GM18507 (cell line): Measurements from ENCODE around the gene WNK1.
"Not testable (repeated sequence)": the region's sequence is repeated elsewhere in the genome, so short reads cannot be mapped to it uniquely, and the experiment has no call there.

Experiments
- DNase-seq: peaks from one replicate; pipeline ENCODE4 v3.0.0; 2011; ENCODE audit warnings: low read depth; ENCODE audit not compliant: insufficient read length; ENCODE audit errors: extremely low spot score
- FAIRE-seq: peaks from 2 replicates; lab custom pipeline; 2011; peaks lifted over from hg19 to GRCh38; lab: Jason Lieb, UNC

Gene WNK1

DNA sequence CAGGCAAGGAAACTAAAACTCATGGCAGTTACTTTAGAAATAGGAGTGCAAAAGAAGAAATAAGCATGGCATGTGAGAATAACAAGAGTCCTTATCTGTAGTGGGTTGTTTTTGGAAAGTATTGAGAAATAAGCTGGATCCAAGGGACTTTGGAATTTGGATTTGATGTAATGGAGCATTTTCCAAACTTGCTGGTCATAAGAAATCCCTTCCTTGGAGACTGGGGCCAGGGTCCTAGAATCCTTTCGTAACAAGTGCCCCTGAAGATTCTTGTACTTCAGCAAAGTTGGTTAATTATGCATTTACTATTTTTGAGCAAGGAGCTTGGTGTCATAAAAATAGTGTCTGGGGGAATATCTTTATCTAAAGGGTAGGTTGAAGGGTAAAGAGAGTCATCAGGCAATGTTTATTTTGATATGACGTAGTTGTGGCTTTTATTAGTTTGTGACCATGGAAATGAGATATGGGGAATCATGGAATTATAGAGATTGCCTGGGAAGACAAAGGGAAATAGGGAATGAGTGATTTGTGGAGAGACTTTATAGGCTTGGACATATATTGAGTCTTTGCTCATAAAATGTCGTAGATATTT, 53.9 kb downstream of the WNK1 start:
- DNase-seq (no peak), FAIRE-seq (no peak)

DNA sequence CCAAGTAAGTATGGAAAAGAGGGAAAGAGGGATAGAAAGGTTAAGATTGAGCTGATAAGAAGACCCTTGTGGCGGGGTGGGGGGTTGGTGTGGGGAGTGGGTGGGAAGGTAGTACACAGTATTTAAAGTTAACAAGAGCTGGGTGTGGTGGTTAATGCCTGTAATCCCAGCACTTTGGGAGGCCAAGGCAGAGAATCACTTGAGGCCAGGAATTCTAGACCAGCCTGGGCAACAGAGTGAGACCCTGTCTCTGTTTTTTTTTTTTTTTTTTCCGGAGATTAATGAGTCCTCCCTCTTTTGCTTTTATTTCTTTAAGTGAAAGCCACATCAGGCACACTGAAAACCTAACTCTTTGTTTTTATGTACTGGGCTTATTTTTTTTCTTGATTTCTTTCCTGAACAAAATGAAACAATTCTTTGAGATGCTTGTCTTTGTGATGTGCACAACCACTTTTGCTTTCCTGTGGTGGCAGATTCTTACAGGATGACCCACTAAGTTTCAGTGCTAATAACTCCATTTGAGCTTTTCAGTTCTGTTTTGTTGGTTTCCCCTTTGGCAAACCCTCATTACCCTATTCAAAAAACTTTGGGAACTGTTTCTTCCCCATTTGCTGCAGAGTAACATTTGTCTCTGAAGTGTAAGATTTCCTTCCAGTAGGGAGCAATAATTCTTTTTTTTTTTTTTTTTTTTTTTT, 54.8 kb downstream of the WNK1 start:
- FAIRE-seq (peak; percentile 90), DNase-seq (no peak)

- DNase-seq (no peak), FAIRE-seq (no peak)
Observed at GRCh38 chr12:810116-810515, 57.7 kb downstream of the WNK1 start.

DNA sequence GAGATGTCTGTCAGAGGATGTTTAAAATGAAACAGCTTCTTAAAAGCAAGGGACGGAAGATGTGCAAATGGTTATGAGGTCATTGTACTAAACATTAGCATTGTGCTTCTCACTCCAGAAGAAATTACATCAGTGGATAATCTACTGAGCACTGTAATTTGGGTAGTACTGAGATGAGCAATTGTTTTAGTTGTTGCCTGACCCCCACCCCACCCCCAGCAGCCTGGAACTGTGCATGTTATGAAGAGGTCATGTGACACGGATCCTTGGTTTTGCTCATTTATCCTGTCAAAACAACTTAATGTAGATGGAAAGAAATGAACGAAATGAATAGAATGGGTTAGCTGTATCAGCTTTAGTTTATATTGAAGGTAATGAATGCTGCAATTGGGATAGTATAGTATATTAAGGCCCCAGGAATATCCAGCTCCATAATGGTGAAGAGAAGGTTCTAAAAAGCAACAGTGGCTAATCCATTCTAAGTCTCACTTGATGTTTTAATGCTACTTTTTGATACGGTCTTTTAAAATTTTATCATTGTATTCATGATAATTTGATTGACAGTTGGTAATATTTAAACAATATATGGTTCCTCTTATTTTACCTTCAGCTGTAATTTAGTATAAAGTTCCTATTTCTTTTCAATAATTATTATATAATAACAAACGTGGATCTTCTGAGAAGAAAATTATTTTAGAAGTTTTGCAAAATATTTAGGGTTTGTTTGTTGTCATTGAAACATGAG, 58.5 kb downstream of the WNK1 start:
- FAIRE-seq, result peak; percentile 72
- peak; percentile 28 for DNase-seq

- FAIRE-seq (peak; percentile 31), DNase-seq (no peak)
Observed at GRCh38 chr12:812950-813349, 60.6 kb downstream of the WNK1 start.

DNA sequence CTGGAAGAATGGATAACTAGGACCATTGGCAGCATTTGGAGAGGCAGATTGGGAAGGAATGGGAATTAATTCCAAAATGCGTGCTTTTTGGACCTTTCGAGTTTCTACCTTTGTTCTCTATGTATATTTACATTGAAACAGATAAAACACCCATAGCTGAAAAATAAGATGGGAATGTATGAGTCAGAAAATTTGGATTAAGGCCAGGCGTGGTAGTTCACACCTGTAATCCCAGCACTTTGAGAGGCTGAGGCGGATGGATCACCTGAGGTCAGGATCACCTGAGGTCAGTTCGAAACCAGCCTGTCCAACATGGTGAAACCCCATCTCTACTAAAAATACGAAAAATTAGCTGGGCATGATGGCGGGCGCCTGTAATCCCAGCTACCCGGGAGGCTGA, 65.1 kb downstream of the WNK1 start:
- FAIRE-seq, DNase-seq: not testable (repeated sequence)

DNA sequence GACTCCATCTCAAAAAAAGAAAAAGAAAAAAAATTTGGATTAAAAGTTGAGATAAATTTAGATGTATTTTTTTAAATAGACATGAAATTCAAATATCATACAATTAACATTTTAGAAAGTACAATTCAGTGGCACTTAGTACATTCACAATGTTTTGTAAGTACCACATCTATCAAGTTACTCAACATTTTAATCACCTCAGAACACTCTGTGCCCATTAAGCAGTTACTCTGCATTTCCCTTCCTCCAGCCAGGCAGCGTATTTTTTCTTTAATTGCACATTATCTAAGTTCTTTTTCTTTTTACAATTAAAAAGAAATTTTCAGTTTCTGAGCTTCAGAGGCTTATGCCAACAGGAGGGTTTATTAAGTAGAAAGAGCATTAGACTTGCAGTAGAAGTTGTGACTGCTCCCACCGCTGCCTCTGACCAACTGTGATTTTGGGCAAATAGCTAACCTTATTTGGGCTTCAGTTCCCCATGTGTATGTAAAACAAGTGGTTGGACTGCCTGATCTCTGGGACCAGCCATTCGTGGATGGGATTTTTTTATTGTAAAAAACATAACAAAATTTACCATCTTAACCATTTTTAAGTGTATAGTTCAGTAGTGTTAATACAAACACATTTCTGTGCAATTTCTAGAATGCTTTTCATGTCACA, 65.7 kb downstream of the WNK1 start:
- DNase-seq (no peak), FAIRE-seq (peak; percentile 60)

DNA sequence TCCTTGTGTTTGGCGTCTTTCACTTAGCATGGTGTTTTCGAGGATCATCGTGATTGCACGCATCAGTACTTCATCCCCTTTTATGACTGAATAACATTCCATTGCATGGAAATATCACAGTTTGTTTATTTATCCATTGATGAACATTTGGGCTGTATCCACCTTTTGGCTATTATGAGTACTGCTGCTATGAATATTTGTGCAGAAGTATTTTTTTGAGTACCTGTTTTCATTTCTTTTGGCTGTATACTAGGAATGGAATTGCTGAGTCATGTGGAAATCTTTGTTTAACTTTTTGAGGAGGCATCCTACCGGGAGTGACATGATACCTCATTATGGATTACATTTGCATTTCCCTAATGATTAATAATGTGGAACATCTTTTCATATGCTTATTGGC, 66.4 kb downstream of the WNK1 start:
- no peak for FAIRE-seq
- DNase-seq, result no peak

DNA sequence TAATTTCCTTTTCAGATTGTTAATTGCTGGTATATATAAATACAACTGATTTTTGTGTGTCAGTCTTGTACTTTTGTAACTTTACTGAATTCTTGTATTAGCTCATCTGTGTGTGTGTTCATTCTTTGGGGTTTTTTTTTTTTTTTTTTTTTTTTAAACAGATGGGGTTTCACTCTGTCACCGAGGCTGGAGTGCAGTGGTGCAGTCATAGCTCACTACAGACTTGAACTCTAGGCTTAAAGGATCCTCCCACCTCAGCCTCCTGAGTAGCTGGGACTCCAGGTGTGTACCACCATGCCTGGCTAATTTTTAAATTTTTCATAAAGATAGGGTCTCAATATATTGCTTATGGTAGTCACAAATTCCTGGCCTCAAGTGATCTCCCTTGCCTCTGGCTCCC, 68.0 kb downstream of the WNK1 start:
- DNase-seq (no peak), FAIRE-seq (peak; percentile 12)

DNA sequence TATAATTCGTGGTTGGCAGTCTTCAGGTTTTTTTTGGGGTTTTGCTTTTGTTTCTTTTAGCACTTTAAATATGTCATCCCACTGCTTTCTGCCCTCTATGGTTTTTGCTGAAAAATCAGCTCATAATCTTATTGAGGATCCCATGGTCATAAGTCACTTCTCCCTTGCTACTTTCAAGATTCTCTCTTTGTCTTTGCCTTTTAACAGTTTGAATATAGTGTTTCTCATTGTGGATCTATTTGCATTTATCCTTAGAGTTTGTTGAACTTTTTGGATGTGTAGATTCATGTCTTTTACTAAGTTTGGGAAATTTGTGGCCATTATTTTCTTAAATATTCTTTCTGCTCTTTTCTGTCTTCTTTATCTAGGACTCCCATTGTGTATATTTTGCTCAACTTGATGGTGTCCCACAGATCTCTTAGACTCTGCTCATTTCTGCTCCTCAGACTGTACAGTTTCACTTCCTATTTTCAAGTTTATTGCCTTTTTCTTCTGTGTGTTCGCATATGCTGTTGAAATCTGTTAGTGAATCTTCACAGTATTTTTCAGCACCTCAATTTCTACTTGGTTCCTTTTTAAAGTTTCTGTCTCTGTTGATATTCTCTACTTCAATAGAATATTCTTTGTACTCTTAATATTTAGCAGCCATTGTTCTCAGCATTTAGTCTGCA, 70.8 kb downstream of the WNK1 start:
- DNase-seq (peak; percentile 39), FAIRE-seq (peak; percentile 93)

DNA sequence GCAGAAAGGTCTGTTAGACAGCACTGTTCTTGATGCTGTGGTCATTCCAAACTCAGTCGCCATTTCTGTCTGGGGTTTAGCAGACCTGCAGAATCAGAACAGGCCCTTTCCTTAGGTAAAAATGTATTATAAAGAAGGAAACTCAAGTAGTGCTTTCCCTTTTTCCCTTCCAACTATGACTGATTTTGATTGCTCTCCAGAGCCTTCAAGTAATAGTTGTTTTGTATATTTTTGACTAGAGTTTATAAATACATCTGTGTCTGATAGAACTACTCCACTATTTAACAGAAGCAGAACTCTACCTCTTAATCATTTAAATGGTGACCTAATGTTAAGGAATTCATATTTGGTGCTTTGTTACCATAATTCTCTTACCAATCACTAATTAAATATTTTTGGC, 74.0 kb downstream of the WNK1 start:
- no peak for FAIRE-seq
- no peak for DNase-seq

GRCh38 chr12:828726-829395, 76.5 kb downstream of the WNK1 start:
- no peak for DNase-seq
- FAIRE-seq, result peak; percentile 48

DNA sequence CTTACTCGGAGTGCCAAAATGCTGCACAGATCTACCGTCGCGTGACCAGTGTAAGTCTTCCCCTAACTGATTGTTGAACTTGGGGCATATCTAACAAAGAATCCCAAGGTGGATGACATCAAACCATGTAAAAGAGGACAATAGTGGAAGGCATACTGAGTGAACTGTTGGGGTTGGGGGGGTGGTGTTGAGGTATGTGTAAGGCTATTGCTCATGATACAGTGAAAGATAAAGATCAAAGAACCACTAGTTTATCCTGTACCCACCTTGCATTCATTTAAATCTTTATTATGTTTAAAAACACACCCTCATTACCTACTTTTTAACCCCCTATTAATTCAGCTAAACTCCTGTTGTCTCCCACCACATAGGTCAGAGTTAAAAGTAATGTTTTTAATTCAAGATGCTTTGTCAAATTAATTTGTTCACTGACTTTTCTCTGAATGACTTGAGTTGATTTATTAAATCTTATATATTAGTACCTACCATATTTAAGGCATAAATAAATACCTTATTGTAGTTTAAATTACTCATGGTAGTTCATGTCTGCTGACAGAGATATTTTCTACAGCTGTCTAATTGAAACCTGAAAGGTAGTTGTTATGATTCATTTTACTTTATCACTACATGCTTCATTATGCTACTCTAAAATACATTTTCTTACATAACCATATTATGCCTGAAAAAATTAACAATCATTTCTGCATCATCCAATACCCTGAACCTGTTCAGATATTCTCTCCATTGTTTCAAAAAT, 77.9 kb downstream of the WNK1 start:
- FAIRE-seq, result no peak

GRCh38 chr12:835754-836518, 83.6 kb downstream of the WNK1 start:
- FAIRE-seq (no peak), DNase-seq (no peak)

More for the DNA sequence above, 77.9 kb downstream of the WNK1 start:
- no peak for DNase-seq

DNA sequence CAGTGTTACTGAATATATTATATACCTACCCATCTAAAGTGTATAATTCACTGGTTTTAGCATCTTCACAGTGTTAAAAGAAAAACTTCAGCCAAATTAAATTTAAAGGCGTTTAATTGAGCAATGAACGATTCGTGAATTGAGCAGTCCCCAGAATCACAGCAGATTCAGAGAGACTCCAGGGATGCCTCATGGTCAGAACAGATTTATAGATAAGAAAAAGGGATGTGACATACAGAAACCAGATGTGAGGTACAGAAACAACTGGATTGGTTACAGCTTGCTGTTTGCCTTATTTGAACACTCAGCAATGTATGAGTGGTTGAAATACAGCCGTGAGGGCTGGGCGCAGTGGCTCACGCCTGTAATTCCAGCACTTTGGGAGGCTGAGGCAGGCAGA, 84.6 kb downstream of the WNK1 start:
- FAIRE-seq (no peak), DNase-seq (no peak)

DNA sequence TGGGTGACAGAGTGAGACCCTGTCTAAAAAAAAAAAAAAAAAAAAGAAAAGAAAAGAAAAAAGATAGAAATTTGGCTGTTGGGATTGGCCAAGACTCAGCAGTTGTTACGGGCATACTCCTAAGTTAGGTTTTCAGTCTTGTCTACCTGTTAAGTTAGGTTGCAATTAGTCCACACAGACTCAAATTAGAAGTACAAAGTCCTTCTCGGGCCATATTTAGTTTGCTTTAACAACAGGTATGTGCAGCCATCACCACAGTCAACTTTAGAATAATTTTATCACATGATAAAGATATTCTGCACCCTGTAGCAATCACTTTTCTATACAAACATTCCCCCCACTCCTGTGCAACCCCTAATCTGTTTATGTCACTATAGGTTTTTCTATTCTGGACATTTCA, 85.2 kb downstream of the WNK1 start:
- no peak for FAIRE-seq
- DNase-seq, result no peak

- DNase-seq, result no peak
- FAIRE-seq, result no peak
Observed at GRCh38 chr12:843609-844008, 91.2 kb downstream of the WNK1 start.

GRCh38 chr12:846421-846820, 94.0 kb downstream of the WNK1 start:
- DNase-seq (no peak), FAIRE-seq (no peak)
